ENCODE measurements around the gene DLG2.

DLG2 gene

DNA sequence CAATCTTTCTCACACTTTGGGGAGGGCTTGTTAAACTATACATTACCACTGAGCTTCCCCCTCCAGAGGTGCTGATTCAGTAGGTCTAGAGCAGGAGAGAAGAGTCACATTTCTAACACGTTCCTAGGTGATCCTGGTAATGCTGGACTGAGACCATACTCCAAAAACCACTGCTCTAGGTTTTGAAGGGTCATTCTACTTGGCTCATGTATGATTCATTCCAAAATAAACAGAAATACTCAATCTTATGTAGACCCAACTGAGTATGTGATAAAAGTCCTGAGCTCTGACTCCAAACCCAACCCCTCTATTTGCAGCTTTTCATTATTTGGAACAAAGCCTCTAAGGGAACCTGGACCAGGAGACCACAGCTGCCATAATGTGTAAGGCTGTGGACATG, 1558.1 kb downstream of the DLG2 start:
- Histone ChIP-seq H3K4me1 (ENCODE audit: insufficient read depth, low read length) (no peaks in the 10 kb centered on the region), H3K9me3 (ENCODE audit: low read length) (no peaks in the 10 kb centered on the region), H3K4me3 (ENCODE audit: low read length) (no peak overlapping the region), H3K27me3 (ENCODE audit: insufficient read depth, low read length) (no peaks in the 10 kb centered on the region), H2AFZ (ENCODE audit: low read depth, low read length) (no peak overlapping the region), H3K36me3 (ENCODE audit: insufficient read depth, low read length) (no peaks in the 10 kb centered on the region)

DNA sequence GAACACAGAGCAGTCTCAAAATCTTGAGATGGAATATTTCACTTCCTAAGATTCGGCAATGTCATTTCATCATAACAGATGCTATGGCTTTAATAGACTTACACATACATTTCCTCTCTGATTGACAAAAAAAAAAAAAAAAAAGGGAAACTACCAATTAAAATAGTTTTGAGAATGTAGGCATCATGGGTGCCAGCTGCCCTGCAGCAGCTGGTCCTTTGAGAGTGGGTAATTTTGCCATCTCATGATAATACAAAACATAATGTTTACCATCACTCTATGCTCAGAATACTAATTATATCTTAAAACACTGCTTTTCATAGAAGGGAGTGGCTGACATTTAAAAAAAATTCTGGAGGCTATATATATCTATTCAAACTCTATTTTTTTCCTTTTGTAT, 1565.4 kb downstream of the DLG2 start:
- Histone ChIP-seq H3K36me3 (ENCODE audit: insufficient read depth, low read length) (no peaks in the 10 kb centered on the region), H3K27me3 (ENCODE audit: insufficient read depth, low read length) (no peaks in the 10 kb centered on the region), H3K4me1 (ENCODE audit: insufficient read depth, low read length) (no peaks in the 10 kb centered on the region), H3K4me3 (ENCODE audit: low read length) (no peak overlapping the region), H3K9me3 (ENCODE audit: low read length) (no peaks in the 10 kb centered on the region), H2AFZ (ENCODE audit: low read depth, low read length) (no peak overlapping the region)

DNA sequence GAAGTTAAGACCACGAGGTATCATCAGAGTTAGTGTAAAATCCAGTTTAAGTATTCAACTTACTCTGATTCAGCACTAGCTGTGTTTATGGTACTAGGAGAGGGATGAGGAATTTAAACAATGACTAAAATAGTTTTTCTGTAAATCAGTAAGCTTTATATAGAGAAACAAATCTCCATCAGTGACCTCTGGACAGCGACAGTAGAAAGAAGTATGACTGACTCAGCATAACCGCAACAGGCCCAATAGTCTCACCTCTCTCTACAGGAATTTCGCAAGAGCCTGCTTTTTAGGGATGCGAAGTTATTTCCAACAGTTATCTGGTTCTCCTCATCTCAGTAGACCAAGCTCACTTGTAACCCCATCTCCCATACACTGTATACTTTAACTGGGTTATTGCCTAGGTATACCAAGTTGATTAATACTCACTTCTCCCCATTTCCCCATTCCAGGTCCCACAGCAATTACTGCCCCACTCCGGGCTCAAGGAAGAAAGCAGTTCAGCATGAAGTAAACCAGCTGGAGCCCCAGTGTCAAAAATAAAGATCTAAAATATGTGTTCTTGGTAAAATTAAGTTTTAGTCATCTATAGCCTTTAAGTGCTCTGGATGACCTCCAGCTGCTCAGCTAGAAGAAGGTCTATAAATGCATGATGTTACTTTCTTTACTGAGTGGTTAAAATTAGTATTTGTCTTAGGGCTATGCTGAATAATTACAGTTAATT, 1570.3 kb downstream of the DLG2 start:
- H2AFZ ChIP-seq (ENCODE audit: low read depth, low read length): no peak overlapping the region
- no peaks in the 10 kb centered on the region for H3K27me3 ChIP-seq (ENCODE audit: insufficient read depth, low read length)
- H3K9me3 ChIP-seq (ENCODE audit: low read length): no peaks in the 10 kb centered on the region

DNA sequence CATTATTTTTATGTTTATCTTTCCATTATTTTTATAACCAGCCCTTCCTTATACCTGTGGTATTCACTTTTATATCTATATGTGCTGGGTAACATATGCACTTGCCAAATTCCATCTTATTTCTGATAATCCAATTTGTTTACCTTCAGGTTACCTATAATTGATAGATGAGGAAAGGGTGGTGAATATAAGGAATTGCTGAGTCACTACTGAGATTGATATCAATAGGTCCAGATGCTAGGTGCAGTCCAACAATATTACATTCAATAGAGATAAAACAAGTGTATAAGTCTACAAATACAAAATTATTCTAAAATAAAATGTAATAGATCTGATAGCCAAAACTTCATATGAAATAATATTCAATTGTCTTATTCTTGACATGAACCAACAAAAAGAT, 1582.0 kb downstream of the DLG2 start:
- H2AFZ ChIP-seq (ENCODE audit: low read depth, low read length): no peak overlapping the region
- H3K9me3 ChIP-seq (ENCODE audit: low read length): no peaks in the 10 kb centered on the region
- no peak overlapping the region for H3K4me3 ChIP-seq (ENCODE audit: low read length)
- no peaks in the 10 kb centered on the region for H3K27me3 ChIP-seq (ENCODE audit: insufficient read depth, low read length)
- no peaks in the 10 kb centered on the region for H3K36me3 ChIP-seq (ENCODE audit: insufficient read depth, low read length)
- no peaks in the 10 kb centered on the region for H3K4me1 ChIP-seq (ENCODE audit: insufficient read depth, low read length)

More for the DNA sequence above, 1570.3 kb downstream of the DLG2 start:
- H3K36me3 ChIP-seq (ENCODE audit: insufficient read depth, low read length): no peaks in the 10 kb centered on the region
- H3K4me3 ChIP-seq (ENCODE audit: low read length): no peak overlapping the region
- H3K4me1 ChIP-seq (ENCODE audit: insufficient read depth, low read length): no peaks in the 10 kb centered on the region

DNA sequence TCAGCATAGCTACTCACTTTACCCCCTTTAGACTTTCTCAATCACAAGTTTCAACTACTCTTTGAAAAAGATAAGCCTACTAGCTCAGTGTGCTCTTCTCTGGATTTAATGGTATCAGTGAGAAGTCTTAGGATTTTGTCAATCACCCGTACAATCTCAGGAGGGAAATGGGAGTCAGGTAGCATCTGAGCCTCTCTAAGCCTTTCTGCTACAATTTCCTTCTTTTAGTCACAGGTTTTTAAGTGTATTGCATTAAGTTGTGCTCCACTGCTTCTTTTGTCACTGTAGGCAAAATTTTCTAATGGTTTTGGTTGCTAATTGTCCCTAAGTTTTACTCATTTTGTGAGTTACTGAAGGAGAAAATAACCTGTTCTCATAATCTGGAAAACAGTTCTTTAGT, 1582.4 kb downstream of the DLG2 start:
- H3K9me3 ChIP-seq (ENCODE audit: low read length): no peaks in the 10 kb centered on the region
- no peak overlapping the region for H2AFZ ChIP-seq (ENCODE audit: low read depth, low read length)
- H3K27me3 ChIP-seq (ENCODE audit: insufficient read depth, low read length): no peaks in the 10 kb centered on the region
- no peaks in the 10 kb centered on the region for H3K4me1 ChIP-seq (ENCODE audit: insufficient read depth, low read length)
- no peaks in the 10 kb centered on the region for H3K36me3 ChIP-seq (ENCODE audit: insufficient read depth, low read length)
- H3K4me3 ChIP-seq (ENCODE audit: low read length): no peak overlapping the region

DNA sequence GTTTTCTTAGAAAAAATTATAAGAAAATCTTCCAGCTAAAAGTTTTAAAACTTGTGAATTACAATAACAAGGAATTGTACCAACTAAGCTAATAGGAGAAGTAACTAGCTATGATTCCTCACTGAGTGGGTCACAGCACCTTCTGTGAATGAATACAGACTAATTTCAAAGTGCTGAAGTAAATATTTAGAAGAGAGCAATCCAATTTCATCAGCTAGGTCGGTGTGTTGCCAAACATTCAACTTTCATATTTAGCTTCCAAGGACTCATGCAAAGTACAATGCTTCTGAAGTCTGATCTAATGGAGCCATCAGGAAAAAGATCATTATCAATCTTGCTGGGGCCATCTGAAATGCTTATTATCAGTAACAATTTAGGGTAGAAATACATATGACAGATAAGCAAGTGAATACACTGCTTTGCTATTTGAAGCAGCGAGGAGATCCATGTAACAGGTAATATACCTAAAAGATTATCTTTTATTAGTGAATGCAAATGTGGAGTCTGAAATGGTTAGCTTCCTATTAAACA, 1590.4 kb downstream of the DLG2 start:
- no peaks in the 10 kb centered on the region for H3K36me3 ChIP-seq (ENCODE audit: insufficient read depth, low read length)
- H3K4me1 ChIP-seq (ENCODE audit: insufficient read depth, low read length): no peaks in the 10 kb centered on the region
- no peaks in the 10 kb centered on the region for H3K27me3 ChIP-seq (ENCODE audit: insufficient read depth, low read length)
- no peak overlapping the region for H3K4me3 ChIP-seq (ENCODE audit: low read length)
- H2AFZ ChIP-seq (ENCODE audit: low read depth, low read length): no peak overlapping the region
- no peaks in the 10 kb centered on the region for H3K9me3 ChIP-seq (ENCODE audit: low read length)

DNA sequence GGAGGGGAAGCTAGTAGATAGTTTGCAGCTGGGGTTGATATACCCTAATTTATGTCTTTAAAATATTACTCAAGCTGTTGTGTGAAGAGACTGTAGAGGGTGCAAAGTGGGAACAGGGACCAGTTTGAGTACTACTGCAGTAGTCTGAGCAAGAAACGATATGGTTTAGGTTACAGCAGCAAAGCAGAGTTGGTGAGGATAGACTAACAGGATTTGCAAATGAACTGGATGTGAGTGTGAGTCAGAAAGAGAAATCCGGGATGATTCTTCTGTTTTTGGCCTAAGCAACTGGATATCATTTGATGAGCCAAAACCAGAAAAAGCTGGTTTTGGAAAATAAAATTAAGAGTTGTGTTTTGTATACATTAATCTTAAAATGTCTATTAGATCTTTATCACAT, 1591.5 kb downstream of the DLG2 start:
- Histone ChIP-seq H3K27me3 (ENCODE audit: insufficient read depth, low read length) (no peaks in the 10 kb centered on the region), H3K4me1 (ENCODE audit: insufficient read depth, low read length) (no peaks in the 10 kb centered on the region), H3K4me3 (ENCODE audit: low read length) (no peak overlapping the region), H2AFZ (ENCODE audit: low read depth, low read length) (no peak overlapping the region), H3K36me3 (ENCODE audit: insufficient read depth, low read length) (no peaks in the 10 kb centered on the region), H3K9me3 (ENCODE audit: low read length) (no peaks in the 10 kb centered on the region)

DNA sequence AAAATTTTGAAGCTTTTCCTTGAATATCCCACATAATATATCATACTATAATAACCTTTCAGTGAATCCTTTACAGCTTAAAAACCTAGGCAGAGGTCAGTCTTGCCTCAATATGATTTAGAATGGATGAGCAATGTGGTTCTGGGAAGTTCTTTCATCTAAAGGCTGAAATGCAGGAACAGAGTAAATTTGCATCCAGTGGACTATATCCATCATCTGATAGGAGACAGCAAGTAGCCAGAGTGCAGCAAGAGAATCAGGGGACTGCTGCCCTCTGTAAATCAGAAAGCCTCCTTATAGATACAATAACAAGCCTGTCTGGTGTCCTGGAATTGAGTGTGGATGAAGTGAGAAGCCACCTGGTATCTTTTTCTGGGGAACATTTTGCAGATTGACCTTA, 1592.7 kb downstream of the DLG2 start:
- no peaks in the 10 kb centered on the region for H3K27me3 ChIP-seq (ENCODE audit: insufficient read depth, low read length)
- H3K36me3 ChIP-seq (ENCODE audit: insufficient read depth, low read length): no peaks in the 10 kb centered on the region
- no peaks in the 10 kb centered on the region for H3K9me3 ChIP-seq (ENCODE audit: low read length)
- H2AFZ ChIP-seq (ENCODE audit: low read depth, low read length): no peak overlapping the region
- H3K4me1 ChIP-seq (ENCODE audit: insufficient read depth, low read length): no peaks in the 10 kb centered on the region
- H3K4me3 ChIP-seq (ENCODE audit: low read length): no peak overlapping the region

DNA sequence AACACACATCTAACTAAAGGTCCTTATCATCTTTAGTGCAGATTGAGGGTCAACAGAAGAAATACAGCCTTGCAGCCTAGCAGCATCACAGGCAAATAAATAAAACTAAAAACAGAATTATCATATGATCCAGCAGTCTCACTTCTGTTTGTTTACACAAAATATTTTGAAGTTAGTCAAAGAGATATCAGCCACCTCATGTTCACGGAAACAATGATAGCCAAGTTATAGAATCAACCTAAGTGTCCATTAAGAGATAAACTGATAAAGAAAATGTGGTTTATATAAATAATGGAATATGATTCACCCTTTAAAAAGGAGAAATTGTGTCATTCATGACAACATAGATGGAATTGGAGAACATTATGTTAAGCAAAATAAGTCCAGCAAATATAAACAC, 1602.9 kb downstream of the DLG2 start:
- Histone ChIP-seq H3K27me3 (ENCODE audit: insufficient read depth, low read length) (no peaks in the 10 kb centered on the region), H3K4me1 (ENCODE audit: insufficient read depth, low read length) (peaks cover 14% of the 10 kb centered on the region), H3K36me3 (ENCODE audit: insufficient read depth, low read length) (no peaks in the 10 kb centered on the region), H3K9me3 (ENCODE audit: low read length) (no peaks in the 10 kb centered on the region), H3K4me3 (ENCODE audit: low read length) (no peak overlapping the region), H2AFZ (ENCODE audit: low read depth, low read length) (no peak overlapping the region)

DNA sequence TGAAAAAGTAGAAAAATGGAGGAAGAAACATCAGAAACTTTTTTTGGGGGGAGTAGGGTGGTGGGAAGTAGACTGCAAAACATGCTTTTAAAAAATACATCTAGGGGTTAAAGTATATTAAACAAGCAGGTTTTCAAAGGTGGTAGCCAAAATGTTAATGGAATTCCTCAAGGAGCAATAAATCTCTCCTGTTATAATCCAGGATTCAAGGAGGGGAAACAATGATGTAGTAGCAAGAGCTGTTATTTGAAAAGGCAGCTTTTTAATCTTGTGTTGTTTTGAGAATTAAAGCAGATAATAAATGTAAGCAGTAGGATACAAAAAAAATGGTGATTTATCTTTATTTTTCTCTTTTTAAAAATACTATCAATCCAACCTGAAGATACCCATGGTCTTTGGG, 1604.4 kb downstream of the DLG2 start:
- Histone ChIP-seq H3K4me3 (ENCODE audit: low read length) (no peak overlapping the region), H3K27me3 (ENCODE audit: insufficient read depth, low read length) (no peaks in the 10 kb centered on the region), H2AFZ (ENCODE audit: low read depth, low read length) (no peak overlapping the region), H3K4me1 (ENCODE audit: insufficient read depth, low read length) (peaks cover 14% of the 10 kb centered on the region), H3K36me3 (ENCODE audit: insufficient read depth, low read length) (no peaks in the 10 kb centered on the region), H3K9me3 (ENCODE audit: low read length) (no peaks in the 10 kb centered on the region)

DNA sequence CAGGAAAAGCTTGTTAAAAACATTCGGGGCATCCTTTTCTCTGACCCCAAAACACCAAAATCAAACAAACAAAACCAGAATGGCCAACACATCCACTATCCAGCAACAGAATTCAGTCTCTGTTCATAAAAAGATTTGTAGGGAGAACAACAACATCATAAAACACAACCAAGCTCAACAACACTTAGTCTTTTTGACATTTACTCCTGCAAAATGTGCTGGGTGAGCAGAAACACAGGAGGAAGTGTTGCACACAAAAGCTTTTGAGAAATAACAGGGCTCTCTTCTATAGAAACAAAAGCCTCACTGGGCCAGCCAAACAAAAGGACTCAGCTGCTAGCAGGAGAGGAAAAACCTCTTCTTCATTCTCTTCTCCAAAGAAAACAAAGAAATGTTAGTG, 1604.9 kb downstream of the DLG2 start:
- no peaks in the 10 kb centered on the region for H3K27me3 ChIP-seq (ENCODE audit: insufficient read depth, low read length)
- H2AFZ ChIP-seq (ENCODE audit: low read depth, low read length): no peak overlapping the region
- H3K36me3 ChIP-seq (ENCODE audit: insufficient read depth, low read length): no peaks in the 10 kb centered on the region
- no peaks in the 10 kb centered on the region for H3K9me3 ChIP-seq (ENCODE audit: low read length)
- no peak overlapping the region for H3K4me3 ChIP-seq (ENCODE audit: low read length)
- H3K4me1 ChIP-seq (ENCODE audit: insufficient read depth, low read length): peaks cover 14% of the 10 kb centered on the region

DNA sequence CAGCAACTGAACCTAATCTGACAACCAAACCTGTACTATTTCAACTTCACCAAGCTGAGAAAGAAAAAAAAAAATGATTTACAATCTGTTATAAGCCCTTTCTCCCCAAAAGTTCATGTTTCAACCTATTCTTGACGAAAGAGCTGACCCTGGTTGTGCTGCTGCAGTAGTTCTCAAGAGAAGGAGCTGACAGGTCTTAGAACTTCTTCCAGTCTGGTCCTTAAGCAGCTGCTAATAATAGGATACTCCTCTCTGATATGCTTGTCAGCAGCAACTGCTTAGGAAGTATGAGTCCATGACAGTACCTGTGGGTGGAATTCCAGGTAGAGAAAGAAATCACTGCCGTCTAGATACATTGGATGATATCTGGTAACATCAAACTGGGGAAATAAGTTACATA, 1605.9 kb downstream of the DLG2 start:
- Histone ChIP-seq H3K27me3 (ENCODE audit: insufficient read depth, low read length) (no peaks in the 10 kb centered on the region), H3K36me3 (ENCODE audit: insufficient read depth, low read length) (no peaks in the 10 kb centered on the region), H3K4me1 (ENCODE audit: insufficient read depth, low read length) (peaks cover 14% of the 10 kb centered on the region), H2AFZ (ENCODE audit: low read depth, low read length) (no peak overlapping the region), H3K4me3 (ENCODE audit: low read length) (no peak overlapping the region), H3K9me3 (ENCODE audit: low read length) (no peaks in the 10 kb centered on the region)

DNA sequence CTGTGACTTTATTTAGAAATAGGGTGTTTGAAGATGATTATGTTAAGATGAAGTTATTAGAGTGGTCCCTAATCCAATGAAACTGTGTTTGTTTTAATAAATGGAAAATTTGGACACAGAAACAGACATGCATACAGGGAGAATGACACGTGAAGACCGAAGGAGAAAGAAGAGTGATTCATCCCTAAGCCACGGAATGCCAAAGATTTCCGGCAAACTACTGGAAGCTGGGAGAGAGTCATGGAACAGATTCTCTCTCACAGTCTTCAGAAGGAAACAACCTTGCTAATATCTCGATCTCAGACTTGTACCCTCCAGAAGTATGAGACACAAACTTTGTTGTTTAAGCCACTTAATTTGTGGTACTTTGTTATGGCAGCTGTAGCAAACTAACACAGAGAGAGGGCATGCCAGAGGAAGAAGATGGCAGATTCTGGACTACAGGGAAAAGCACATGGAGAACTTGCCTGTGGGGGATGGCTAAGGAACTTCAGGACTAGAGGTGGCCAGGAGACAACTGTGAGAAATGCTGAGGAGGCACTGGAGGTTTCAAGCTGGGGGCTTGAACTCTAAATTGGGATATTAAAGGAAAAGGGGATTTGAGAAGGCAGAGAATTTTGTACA, 1607.5 kb downstream of the DLG2 start:
- Histone ChIP-seq H2AFZ (ENCODE audit: low read depth, low read length) (peak overlapping the region; percentile 64), H3K4me3 (ENCODE audit: low read length) (no peak overlapping the region)

More for the DNA sequence above, 1607.5 kb downstream of the DLG2 start:
- no peaks in the 10 kb centered on the region for H3K9me3 ChIP-seq (ENCODE audit: low read length)
- H3K4me1 ChIP-seq (ENCODE audit: insufficient read depth, low read length): peaks cover 14% of the 10 kb centered on the region
- no peaks in the 10 kb centered on the region for H3K27me3 ChIP-seq (ENCODE audit: insufficient read depth, low read length)
- no peaks in the 10 kb centered on the region for H3K36me3 ChIP-seq (ENCODE audit: insufficient read depth, low read length)

Measured in neuron (in vitro differentiated cells).